Measurements from ENCODE around the gene FHIT.

GRCh38 chr3:60294181-60294580 is 957.1 kb downstream of the FHIT start:
- TF ChIP-seq CTCF (IDR thresholded peaks at IDR 0.05) (no peak), POLR2A (IDR thresholded peaks at IDR 0.05) (no peak)

Data from ovary (tissue), 3 donors.